OCI-LY1 (cell line): ENCODE measurements around the gene GALNT9.

ENCODE experiments used
- H2AFZ ChIP-seq: fragments of 200-600 bp; sonication (generic), shearing (Covaris generic); 2 replicates; pipeline ENCODE4 v1.6.0; 2014; ENCODE audit warnings: antibody characterized with exemption, mild to moderate bottlenecking, low read length
- H3F3A ChIP-seq: fragments of 200-600 bp; sonication (generic), shearing (Covaris generic); 2 replicates; pipeline ENCODE4 v1.6.0; 2014; ENCODE audit warnings: mild to moderate bottlenecking, antibody characterized with exemption, low read length, moderate library complexity; ENCODE audit not compliant: insufficient read depth
- H3K27ac ChIP-seq: fragments of 200-600 bp; sonication (generic); 2 replicates; pipeline ENCODE4 v1.5.1; 2014; ENCODE audit warnings: low read length, mixed run types, mild to moderate bottlenecking, low read depth; ENCODE audit not compliant: poor library complexity, severe bottlenecking
- H3K27me3 ChIP-seq: fragments of 200-600 bp; sonication (generic); 2 replicates; pipeline ENCODE4 v1.6.0; 2014; ENCODE audit warnings: antibody characterized with exemption, mild to moderate bottlenecking, low read length, moderate library complexity; ENCODE audit not compliant: insufficient read depth
- H3K36me3 ChIP-seq: fragments of 200-600 bp; sonication (generic); 2 replicates; pipeline ENCODE4 v1.6.1; 2014; ENCODE audit warnings: mild to moderate bottlenecking, antibody characterized with exemption, low read length, moderate library complexity, mixed read lengths; ENCODE audit not compliant: insufficient read depth
- H3K4me1 ChIP-seq: fragments of 200-600 bp; sonication (generic); 2 replicates; pipeline ENCODE4 v1.5.1; 2014; ENCODE audit warnings: mild to moderate bottlenecking, low read length, moderate library complexity; ENCODE audit not compliant: insufficient read depth, severe bottlenecking
- H3K4me2 ChIP-seq: fragments of 200-600 bp; sonication (generic), shearing (Covaris generic); 2 replicates; pipeline ENCODE4 v1.6.1; 2014; ENCODE audit warnings: low read length
- H3K4me3 ChIP-seq: fragments of 200-600 bp; sonication (generic); 2 replicates; pipeline ENCODE4 v1.5.1; 2014; ENCODE audit warnings: low read length, low read depth, mild to moderate bottlenecking, mixed read lengths; ENCODE audit not compliant: poor library complexity, severe bottlenecking
- H3K79me2 ChIP-seq: fragments of 200-600 bp; shearing (Covaris generic); 2 replicates; pipeline ENCODE4 v1.6.1; 2016; ENCODE audit warnings: mixed run types, low read length, mixed read lengths; ENCODE audit not compliant: insufficient read depth
- H3K9ac ChIP-seq: fragments of 200-600 bp; sonication (generic), shearing (Covaris generic); 2 replicates; pipeline ENCODE4 v1.6.1; 2014; ENCODE audit warnings: mild to moderate bottlenecking, low read length, mixed read lengths
- H3K9me2 ChIP-seq: fragments of 200-600 bp; sonication (generic), shearing (Covaris generic); 2 replicates; pipeline ENCODE4 v1.6.1; 2014; ENCODE audit warnings: low read depth, mild to moderate bottlenecking, low read length, mixed read lengths
- H3K9me3 ChIP-seq: fragments of 200-600 bp; shearing (Covaris generic); 2 replicates; pipeline ENCODE4 v1.6.1; 2014; ENCODE audit warnings: low read length, mixed read lengths
- H4K20me1 ChIP-seq: fragments of 200-600 bp; sonication (generic), shearing (Covaris generic); 2 replicates; pipeline ENCODE4 v1.6.0; 2016; ENCODE audit warnings: mild to moderate bottlenecking, low read length; ENCODE audit not compliant: insufficient read depth
- EZH2 ChIP-seq: fragments of 200-600 bp; sonication (generic), shearing (Covaris generic); IDR thresholded peaks from 2 replicates; pipeline ENCODE4 v1.8.0; 2017; ENCODE audit warnings: borderline replicate concordance, mixed run types, mild to moderate bottlenecking, antibody characterized with exemption, low read length, moderate library complexity, mixed read lengths
- TF ChIP-seq, protein P1 (sequence below): fragments of 200-600 bp; sonication (generic), shearing (Covaris generic); IDR thresholded peaks from 2 replicates; pipeline ENCODE4 v1.5.1; 2017; ENCODE audit warnings: mild to moderate bottlenecking, antibody characterized with exemption, low read length, moderate library complexity, mixed read lengths

The GALNT9 gene

DNA sequence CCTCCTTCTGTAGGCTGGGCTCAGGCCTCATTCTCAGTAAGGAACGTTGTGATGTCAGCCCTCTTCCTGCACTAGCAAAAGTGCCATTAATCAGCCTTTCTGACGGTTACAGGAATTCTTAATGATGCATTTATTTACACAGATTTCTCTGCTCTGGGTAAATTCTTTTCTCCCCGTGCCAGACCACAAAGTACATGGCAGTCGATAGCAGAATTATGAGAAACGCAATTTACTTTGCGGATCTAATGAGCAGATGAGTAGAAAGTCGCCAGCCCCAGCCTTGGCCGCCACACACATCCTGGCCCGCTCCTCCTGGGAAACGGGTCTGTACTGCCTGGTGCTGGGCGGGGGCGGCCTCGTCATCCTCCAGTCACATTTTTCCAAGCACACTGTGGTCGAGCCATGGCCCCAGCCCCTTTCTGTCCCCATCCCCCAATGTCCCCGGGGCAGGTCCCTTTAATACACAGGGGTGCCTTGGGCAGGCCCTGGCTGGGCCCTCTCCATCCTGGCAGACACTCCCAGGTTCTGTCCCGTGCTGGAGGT, 159.2 kb downstream of the GALNT9 start:
- Histone ChIP-seq H3K9me3 (no peaks in the 10 kb centered on the region), H2AFZ (no peak overlapping the region), H3K4me3 (no peak overlapping the region), H3F3A (no peaks in the 10 kb centered on the region), H3K4me1 (no peaks in the 10 kb centered on the region), H3K27me3 (0 out of 2 replicates have a peak, but pooled peaks cover 5% of the 10 kb centered on the region), H3K27ac (no peak overlapping the region), H3K9me2 (no peaks in the 10 kb centered on the region), H3K36me3 (no peaks in the 10 kb centered on the region), H3K9ac (no peak overlapping the region), H4K20me1 (no peaks in the 10 kb centered on the region), H3K4me2 (no peak overlapping the region), H3K79me2 (no peaks in the 10 kb centered on the region)
- no peak for TF ChIP-seq EZH2
- TF ChIP-seq, protein P1, sequence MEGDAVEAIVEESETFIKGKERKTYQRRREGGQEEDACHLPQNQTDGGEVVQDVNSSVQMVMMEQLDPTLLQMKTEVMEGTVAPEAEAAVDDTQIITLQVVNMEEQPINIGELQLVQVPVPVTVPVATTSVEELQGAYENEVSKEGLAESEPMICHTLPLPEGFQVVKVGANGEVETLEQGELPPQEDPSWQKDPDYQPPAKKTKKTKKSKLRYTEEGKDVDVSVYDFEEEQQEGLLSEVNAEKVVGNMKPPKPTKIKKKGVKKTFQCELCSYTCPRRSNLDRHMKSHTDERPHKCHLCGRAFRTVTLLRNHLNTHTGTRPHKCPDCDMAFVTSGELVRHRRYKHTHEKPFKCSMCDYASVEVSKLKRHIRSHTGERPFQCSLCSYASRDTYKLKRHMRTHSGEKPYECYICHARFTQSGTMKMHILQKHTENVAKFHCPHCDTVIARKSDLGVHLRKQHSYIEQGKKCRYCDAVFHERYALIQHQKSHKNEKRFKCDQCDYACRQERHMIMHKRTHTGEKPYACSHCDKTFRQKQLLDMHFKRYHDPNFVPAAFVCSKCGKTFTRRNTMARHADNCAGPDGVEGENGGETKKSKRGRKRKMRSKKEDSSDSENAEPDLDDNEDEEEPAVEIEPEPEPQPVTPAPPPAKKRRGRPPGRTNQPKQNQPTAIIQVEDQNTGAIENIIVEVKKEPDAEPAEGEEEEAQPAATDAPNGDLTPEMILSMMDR, result no peak

DNA sequence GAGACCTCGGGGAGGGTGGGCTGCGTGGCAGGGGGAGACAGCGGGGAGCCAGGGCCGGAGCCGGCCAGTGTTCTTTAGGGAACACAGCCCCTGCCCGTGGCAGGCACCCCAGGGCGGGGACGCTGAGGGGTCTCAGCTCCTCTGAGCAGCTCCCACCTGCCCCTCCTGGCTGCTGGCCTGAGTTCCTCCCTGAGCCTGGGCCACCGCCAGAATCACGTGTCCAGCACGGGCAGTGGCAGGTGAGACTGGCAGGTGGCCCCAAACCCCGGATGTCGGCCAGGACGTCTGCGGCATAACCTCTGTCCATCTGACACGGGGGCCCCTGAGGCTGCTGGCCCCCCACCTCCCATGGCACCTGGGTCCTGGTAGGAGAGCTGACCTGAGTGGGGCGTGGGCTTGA, 160.0 kb downstream of the GALNT9 start:
- H3K27me3 ChIP-seq, result 0 out of 2 replicates have a peak, but pooled peaks cover 5% of the 10 kb centered on the region
- H3K4me1 ChIP-seq, result no peaks in the 10 kb centered on the region
- H3K27ac ChIP-seq, result no peak overlapping the region
- no peak for TF ChIP-seq EZH2
- TF ChIP-seq, protein P1, result no peak
- H3K36me3 ChIP-seq, result no peaks in the 10 kb centered on the region
- no peaks in the 10 kb centered on the region for H3K79me2 ChIP-seq
- H3K4me2 ChIP-seq, result no peak overlapping the region
- no peaks in the 10 kb centered on the region for H4K20me1 ChIP-seq
- H3F3A ChIP-seq, result no peaks in the 10 kb centered on the region
- H3K9ac ChIP-seq, result no peak overlapping the region
- no peak overlapping the region for H2AFZ ChIP-seq
- H3K9me2 ChIP-seq, result no peaks in the 10 kb centered on the region
- H3K9me3 ChIP-seq, result no peaks in the 10 kb centered on the region
- no peak overlapping the region for H3K4me3 ChIP-seq

DNA sequence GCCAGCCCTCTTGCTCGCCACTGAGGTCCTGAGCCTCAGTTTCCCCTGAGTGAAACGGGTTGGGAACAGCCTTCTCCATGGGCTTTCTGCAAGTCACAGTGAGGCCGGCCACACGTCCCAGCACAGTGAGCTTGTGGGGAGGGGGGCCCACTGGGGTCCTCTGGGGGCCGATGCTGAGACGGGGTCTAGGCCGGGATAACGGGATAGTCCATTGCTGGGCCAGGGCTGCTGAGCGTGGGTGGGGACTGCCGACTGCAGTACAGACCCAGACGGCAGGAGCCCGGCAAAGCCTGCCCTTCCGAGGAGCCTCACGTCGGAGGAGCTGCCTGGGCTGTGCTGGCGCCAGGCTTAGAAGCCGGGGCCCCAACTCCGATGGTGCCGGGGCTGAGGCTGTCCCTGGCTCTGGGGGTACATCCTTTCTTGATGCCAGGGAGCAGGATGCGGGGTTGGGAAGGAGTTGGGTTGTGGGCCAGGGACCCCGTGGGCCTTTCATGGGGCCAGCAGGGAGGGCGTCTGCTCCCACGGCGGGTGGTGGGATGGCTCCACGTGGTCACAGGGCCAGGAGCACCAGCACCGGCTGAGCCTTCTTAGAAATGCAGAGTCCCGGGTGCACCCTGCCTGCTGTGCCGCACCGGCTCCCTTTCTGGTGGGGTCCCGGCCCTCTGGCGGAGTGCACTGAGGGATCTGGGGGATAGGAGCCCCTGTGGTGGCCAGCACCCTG, 160.9 kb downstream of the GALNT9 start:
- Histone ChIP-seq H3K9ac (no peak overlapping the region), H3K4me1 (no peaks in the 10 kb centered on the region), H3K9me3 (no peaks in the 10 kb centered on the region), H3K36me3 (no peaks in the 10 kb centered on the region), H3K4me2 (no peak overlapping the region), H3F3A (no peaks in the 10 kb centered on the region), H3K27ac (no peak overlapping the region), H3K27me3 (no peaks in the 10 kb centered on the region), H4K20me1 (no peaks in the 10 kb centered on the region), H2AFZ (no peak overlapping the region), H3K79me2 (no peaks in the 10 kb centered on the region), H3K4me3 (no peak overlapping the region), H3K9me2 (no peaks in the 10 kb centered on the region)
- TF ChIP-seq, protein P1, result no peak
- TF ChIP-seq EZH2, result no peak
